PC-3 (cell line): ENCODE measurements around the gene GSG1L.

Experiments used
- EZH2 ChIP-seq: fragments of 300-600 bp; sonication (generic); IDR thresholded peaks from one replicate; pipeline ENCODE4 v1.6.1; 2017; ENCODE audit warnings: antibody characterized with exemption, mild to moderate bottlenecking, low read length; ENCODE audit not compliant: unreplicated experiment
- EZH2phosphoT487 ChIP-seq: fragments of 300-600 bp; sonication (generic); IDR thresholded peaks from 2 replicates; pipeline ENCODE4 v1.6.1; 2018; ENCODE audit warnings: mild to moderate bottlenecking, antibody characterized with exemption, low read length, borderline replicate concordance
- TF ChIP-seq, protein P1 (sequence below): fragments of 300-600 bp; sonication (generic); conservative IDR thresholded peaks from 2 replicates; pipeline ENCODE4 v1.5.1; 2017; ENCODE audit warnings: antibody characterized with exemption, low read depth, mild to moderate bottlenecking, low read length

DNA sequence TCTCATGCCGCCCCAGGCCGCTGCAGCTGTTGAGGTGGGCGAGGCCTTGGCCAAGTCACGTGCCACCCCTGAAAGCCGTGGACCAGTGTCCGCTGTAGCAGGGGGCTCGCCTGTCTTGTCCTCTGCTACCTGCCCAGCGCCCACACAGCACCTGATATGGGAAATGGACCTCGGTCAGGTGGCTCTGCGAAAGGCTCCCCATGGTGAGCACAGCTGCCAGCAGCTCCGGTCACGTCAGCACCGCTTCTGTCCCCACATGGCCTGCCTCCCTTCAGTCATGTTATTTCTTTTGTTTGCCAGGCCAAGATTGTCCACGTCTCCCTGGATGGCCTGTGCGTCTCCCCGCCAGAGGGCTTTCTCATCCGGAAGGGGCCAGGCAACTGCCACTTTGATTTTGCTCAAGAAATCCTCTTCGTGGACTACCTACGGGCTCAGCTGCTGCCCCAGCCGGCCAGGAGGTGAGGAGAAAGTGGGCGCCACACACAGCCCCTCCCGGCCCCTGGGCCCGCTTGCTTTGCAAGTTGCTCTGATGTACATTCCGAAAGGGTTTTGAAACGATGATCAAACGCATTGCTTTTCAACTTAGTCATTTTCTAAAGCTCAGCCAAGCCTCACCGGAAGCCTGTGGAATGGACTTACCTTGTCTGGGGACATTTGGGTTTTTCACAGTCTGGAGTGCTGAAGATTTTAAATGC, 293.8 kb downstream of the GSG1L start:
- TF ChIP-seq, protein P1, sequence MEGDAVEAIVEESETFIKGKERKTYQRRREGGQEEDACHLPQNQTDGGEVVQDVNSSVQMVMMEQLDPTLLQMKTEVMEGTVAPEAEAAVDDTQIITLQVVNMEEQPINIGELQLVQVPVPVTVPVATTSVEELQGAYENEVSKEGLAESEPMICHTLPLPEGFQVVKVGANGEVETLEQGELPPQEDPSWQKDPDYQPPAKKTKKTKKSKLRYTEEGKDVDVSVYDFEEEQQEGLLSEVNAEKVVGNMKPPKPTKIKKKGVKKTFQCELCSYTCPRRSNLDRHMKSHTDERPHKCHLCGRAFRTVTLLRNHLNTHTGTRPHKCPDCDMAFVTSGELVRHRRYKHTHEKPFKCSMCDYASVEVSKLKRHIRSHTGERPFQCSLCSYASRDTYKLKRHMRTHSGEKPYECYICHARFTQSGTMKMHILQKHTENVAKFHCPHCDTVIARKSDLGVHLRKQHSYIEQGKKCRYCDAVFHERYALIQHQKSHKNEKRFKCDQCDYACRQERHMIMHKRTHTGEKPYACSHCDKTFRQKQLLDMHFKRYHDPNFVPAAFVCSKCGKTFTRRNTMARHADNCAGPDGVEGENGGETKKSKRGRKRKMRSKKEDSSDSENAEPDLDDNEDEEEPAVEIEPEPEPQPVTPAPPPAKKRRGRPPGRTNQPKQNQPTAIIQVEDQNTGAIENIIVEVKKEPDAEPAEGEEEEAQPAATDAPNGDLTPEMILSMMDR, result no peak
- TF ChIP-seq EZH2 (no peak), EZH2phosphoT487 (no peak)
